Right cardiac atrium (tissue), 5 donors: ENCODE data around the gene TSPAN4. TPM values are rescaled to one million over a fixed set of nuclear protein-coding genes. Genes with fewer than 3 reads are reported as not detected.
A peak's percentile ranks its signal among the peaks of the same experiment; 100 is the strongest.

Experiments used
- ATAC-seq, 2 donors: fragments of 200-7000 bp; cut with Tn5 transposase; one replicate each; pipeline versions ENCODE4 v1.8.0 to v1.9.1; 2020; ENCODE audit warnings: moderate library complexity in 2 of 2, mild to moderate bottlenecking in 1 of 2
- DNase-seq, 3 donors: peaks; one replicate each; pipeline ENCODE4 v3.0.0-alpha.2; 2020
- H3K27ac ChIP-seq: one replicate; pipeline ENCODE4 v1.5.1; 2013; ENCODE audit warnings: mild to moderate bottlenecking, low read length, control low read depth, moderate library complexity
- H3K27me3 ChIP-seq: one replicate; pipeline ENCODE4 v1.6.1; 2013; ENCODE audit not compliant: control insufficient read depth, insufficient read depth
- H3K4me1 ChIP-seq: one replicate; pipeline ENCODE4 v1.6.1; 2013; ENCODE audit warnings: low read length; ENCODE audit not compliant: control insufficient read depth, insufficient read depth
- H3K4me3 ChIP-seq: one replicate; pipeline ENCODE4 v1.5.1; 2013; ENCODE audit warnings: low read length, control low read depth
- H3K9me3 ChIP-seq: one replicate; pipeline ENCODE4 v1.6.1; 2013; ENCODE audit warnings: low read length; ENCODE audit not compliant: control insufficient read depth
- WGBS: extraction: QIAGEN DNeasy Blood & Tissue Kit; methylation state at CpG from one replicate; pipeline ENCODE4 v1.1.7; 2013; 5-methylcytosine and 5-hydroxymethylcytosine counted together
- intact Hi-C, 4 donors: fragments of 100-400 bp; cut with DNase I; formaldehyde crosslinking; loops; one replicate each; pipeline versions ENCODE4 v1.11.0 to v1.14.0; 2022 to 2023
- long read RNA-seq, 4 donors: library from polyadenylated mRNA; unstranded; transcript quantifications; one replicate each; pipeline ENCODE4 v2.0.0, GENCODE V29; 2020 to 2021
- polyA plus RNA-seq: library from polyadenylated mRNA; stranded (reverse); fragments of 200-250 nt; gene quantifications from one replicate; pipeline ENCODE4 v1.2.3, GENCODE V29; 2013
- total RNA-seq, 4 donors: library from RNA; stranded (reverse); fragmentation: NEBNext Ultra II Directional; extraction: Animal tissue kit (Norgen Biotek cat#: 25700); gene quantifications; one replicate each; pipeline ENCODE4 v1.2.1, GENCODE V29; 2021
- donor health status: healthy with polysubstance abuse.
- donor health status: DM: no; HTN: yes; CAD: no.
- donor health status: DM: no; HTN: no; CAD: no.
- donor health status: DM: no; HTN: yes; CAD: no; lungs with severe emphysema.
- donor health status: DM: yes; HTN: yes; CAD: no.

The TSPAN4 gene, protein sequence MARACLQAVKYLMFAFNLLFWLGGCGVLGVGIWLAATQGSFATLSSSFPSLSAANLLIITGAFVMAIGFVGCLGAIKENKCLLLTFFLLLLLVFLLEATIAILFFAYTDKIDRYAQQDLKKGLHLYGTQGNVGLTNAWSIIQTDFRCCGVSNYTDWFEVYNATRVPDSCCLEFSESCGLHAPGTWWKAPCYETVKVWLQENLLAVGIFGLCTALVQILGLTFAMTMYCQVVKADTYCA
- total RNA-seq (10 to 100 TPM; 36.6 to 45.1 (median 40.4) TPM), polyA plus RNA-seq (41.3 TPM)
- long read RNA-seq, donor 1, transcript TSPAN4-205 (9 exons, 1,426 nt): minor isoform, 12 of 105 reads
- long read RNA-seq, donor 1, transcript TSPAN4-203 (9 exons, 1,423 nt): major isoform, 58 of 105 reads
- long read RNA-seq, donor 1, partial matches to known transcripts: 9 of 105 reads
- long read RNA-seq, donor 1, other reads (novel, unspliced or antisense): 20 of 105 reads
- long read RNA-seq, donor 2, transcript TSPAN4-205 (9 exons, 1,426 nt): minor isoform, 8 of 55 reads
- long read RNA-seq, donor 2, transcript TSPAN4-203 (9 exons, 1,423 nt): major isoform, 26 of 55 reads
- long read RNA-seq, donor 2, partial matches to known transcripts: 4 of 55 reads
- long read RNA-seq, donor 2, other reads (novel, unspliced or antisense): 13 of 55 reads
- long read RNA-seq, donor 3, transcript TSPAN4-206 (9 exons, 1,430 nt): minor isoform, 5 of 281 reads
- long read RNA-seq, donor 3, transcript TSPAN4-205 (9 exons, 1,426 nt): minor isoform, 26 of 281 reads
- long read RNA-seq, donor 3, transcript TSPAN4-203 (9 exons, 1,423 nt): major isoform, 134 of 281 reads
- long read RNA-seq, donor 3, transcript TSPAN4-207 (8 exons, 1,025 nt): minor isoform, 9 of 281 reads
- long read RNA-seq, donor 3, partial matches to known transcripts: 21 of 281 reads
- long read RNA-seq, donor 3, other reads (novel, unspliced or antisense): 78 of 281 reads
- long read RNA-seq, donor 4, transcript TSPAN4-203 (9 exons, 1,423 nt): major isoform, 11 of 36 reads
- long read RNA-seq, donor 4, partial matches to known transcripts: 5 of 36 reads
- long read RNA-seq, donor 4, other reads (novel, unspliced or antisense): 13 of 36 reads

DNA sequence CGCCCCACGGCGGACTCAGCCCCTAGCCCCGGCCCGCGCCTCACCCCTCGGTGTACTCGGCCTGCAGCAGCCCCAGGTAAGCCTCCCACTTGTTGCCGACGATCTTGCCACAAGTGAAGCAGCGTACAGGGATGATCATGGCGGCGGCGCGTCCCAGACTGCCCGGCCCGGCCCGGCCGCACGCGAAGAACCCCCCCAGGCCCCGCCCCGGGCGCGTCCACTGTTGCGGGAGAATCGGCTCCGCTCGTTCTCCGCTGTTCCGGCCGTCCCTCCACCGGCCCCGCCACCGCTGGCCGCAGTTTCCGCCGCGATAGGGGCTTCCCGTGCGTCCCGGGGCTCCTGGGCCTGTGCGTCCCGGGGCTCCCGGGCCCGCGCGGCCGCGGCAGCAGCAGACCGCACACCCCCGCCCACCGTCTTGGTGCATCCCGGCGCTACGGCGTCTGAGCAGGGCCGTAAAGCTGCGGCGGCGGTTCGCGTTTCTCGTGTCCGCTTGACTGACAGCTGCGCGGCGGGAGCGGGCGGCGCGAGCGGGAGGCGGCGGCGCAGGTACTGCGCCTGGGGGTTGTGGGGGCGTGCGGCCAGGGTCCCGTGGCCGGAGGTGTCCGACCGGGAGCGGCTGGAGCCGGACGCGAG, at the start of gene TSPAN4, which contains the start of gene POLR2L:
TSS of gene TSPAN4 (plus strand) at position 483 of the 633 bp plus-strand sequence. CDS start 7,453 bp downstream, outside the sequence.
TSS of gene POLR2L (minus strand) at position 160 of the 633 bp plus-strand sequence. CDS start at position 139, 21 bp downstream.
- ATAC-seq (peak; percentile 30 to 38), DNase-seq (peak; percentile 91 to 96 (median 96))
- intact Hi-C loops: no loop called here
- Histone ChIP-seq H3K4me3 (peak within 1 kb of the TSS; percentile 86), H3K27me3 (no peaks in the 10 kb centered on the region), H3K4me1 (peaks cover 12% of the 10 kb centered on the region), H3K27ac (peak within 1 kb of the TSS; percentile 95), H3K9me3 (no peaks in the 10 kb centered on the region)
- under 1% methylated on average over 87 of the region's 87 CpGs for WGBS

DNA sequence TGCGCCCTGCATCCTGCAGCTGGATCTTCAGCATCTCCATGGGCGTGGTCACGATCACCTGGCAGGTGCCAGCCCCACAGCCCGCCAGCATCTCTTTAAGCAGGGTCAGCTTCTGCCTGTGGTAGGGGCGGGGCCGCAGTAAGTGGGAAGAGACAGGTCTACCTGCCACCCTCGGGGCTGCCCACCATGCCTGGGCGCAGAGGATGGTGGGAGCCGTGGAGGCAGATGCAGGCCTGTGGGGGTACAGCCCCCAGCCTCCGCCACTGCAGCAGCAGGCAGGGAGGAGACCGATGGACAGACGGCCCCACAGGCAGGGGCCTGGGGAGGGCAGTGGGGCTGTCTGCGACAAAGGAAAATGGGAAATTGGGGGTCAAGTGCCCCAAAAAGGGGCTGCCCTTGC, 49.8 kb upstream of the TSPAN4 start:
- WGBS: 95% methylated on average over 13 of the region's 13 CpGs
- DNase-seq: no peak
- ATAC-seq: no peak
- Histone ChIP-seq H3K27me3 (no peaks in the 10 kb centered on the region), H3K9me3 (no peaks in the 10 kb centered on the region), H3K27ac (no peak overlapping the region), H3K4me3 (no peak overlapping the region), H3K4me1 (peaks cover 6% of the 10 kb centered on the region)
- intact Hi-C loops: no loop called here

DNA sequence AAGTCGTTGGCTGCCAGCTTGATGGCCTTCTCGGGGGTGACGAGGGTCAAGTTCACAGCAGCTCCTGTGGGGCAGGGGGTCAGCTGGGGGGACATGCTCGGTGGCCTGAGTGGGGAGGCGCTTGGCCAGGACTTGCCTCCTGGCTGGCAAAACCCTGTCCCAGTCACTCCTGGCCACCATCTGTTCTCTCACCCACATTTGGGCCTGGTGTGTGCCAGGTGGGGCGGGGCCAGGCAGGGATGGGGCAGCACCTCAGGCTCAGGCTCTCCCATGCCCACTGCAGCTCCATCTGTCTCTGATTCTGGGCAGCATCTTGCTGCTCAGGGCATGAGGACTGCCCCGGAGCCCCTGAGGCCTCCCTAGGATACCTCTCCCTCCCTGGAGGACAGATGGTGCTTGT, 49.1 kb upstream of the TSPAN4 start:
- no peak for DNase-seq
- no peak overlapping the region for H3K4me3 ChIP-seq
- H3K4me1 ChIP-seq: peaks cover 6% of the 10 kb centered on the region
- intact Hi-C loops: no loop called here
- no peaks in the 10 kb centered on the region for H3K9me3 ChIP-seq
- ATAC-seq: no peak
- 85% methylated on average over 7 of the region's 7 CpGs for WGBS
- no peaks in the 10 kb centered on the region for H3K27me3 ChIP-seq
- no peak overlapping the region for H3K27ac ChIP-seq

DNA sequence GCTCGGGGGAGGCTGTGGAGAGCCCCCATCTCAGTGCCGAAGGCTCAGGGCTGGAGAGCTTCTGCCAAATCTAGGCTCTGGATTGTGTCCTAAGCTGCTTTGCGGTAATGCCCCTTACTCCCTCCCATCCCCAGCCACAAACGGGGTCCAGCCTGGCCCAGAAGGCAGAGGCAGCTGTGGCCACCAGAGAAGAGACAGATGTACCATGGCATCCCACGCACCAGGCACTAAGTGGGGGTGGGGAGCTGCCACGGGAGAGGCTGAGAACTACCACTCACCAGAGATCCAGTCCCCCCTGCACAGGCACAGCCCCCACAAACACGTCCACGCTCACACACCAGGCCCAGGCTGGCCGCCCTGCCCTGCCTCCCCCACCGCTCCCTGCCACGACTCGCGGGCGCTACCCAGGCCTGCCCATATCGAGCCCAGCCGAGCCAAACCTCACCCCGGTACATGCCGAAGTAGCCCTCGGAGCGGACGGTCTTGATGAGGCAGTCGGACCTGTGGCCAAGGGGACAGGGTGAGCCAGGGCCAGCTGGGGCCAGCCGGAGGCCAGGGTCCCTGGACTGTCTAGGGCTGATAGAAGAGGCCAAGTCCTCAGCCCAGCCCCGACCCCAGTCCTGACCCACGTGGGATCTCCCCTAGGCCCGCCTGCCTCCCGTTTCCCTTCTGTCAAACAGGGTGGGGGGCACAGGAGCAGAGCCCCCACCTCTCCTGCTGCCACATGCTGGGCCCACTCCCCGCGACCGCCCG, 48.5 kb upstream of the TSPAN4 start:
- DNase-seq: no peak
- ATAC-seq: no peak
- H3K27me3 ChIP-seq: no peaks in the 10 kb centered on the region
- H3K4me3 ChIP-seq: no peak overlapping the region
- H3K9me3 ChIP-seq: no peaks in the 10 kb centered on the region
- no peak overlapping the region for H3K27ac ChIP-seq
- H3K4me1 ChIP-seq: peaks cover 6% of the 10 kb centered on the region
- WGBS: 89% methylated on average over 31 of the region's 31 CpGs
- intact Hi-C loops: no loop called here

DNA sequence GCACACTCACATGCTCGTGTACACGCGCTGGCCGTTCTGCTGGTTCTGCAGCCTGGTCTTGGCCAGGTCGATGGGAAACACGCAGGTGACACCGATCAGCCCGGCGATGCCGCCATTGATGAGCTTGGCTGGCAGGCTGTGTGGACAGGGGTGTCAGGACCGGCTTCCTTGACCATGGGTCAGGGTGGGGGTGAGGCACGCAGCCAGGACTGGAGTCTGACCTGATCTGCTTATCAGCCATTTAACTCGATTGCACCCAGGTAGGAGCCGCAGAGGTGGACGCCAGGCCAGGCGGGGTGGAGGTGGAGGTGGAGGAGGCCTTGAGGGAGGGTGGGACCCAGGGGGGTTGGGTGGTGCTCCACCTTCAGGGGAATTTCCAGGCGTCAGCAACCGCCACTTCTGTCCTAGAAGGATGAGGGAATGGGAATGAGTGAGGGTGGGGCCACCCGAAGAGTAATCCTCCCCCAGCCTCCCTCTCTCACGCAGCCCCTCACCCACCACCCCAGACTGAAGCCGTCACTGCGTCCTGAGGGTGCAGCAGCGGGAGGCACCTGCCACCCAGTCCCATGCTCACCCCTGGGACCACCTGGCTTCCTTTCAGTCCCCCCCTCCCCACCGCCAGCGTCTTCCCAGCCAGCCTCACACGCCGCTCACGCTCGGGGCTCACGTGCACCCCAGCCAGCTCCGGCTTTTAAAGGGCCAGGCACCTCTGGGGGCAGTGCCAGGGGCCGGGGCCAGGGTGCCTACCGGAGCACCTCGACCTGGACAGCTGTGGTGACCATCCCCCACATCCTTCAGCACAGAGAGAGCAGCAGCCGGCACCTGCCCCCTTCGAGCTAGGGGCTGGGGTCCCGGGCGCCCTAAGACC, 47.7 kb upstream of the TSPAN4 start:
- Histone ChIP-seq H3K27ac (no peak overlapping the region), H3K27me3 (no peaks in the 10 kb centered on the region), H3K4me3 (peak overlapping the region; percentile 46), H3K9me3 (no peaks in the 10 kb centered on the region), H3K4me1 (peaks cover 6% of the 10 kb centered on the region)
- ATAC-seq (no peak), DNase-seq (no peak)
- 68% methylated on average over 38 of the region's 38 CpGs for WGBS
- intact Hi-C loops: no loop called here

DNA sequence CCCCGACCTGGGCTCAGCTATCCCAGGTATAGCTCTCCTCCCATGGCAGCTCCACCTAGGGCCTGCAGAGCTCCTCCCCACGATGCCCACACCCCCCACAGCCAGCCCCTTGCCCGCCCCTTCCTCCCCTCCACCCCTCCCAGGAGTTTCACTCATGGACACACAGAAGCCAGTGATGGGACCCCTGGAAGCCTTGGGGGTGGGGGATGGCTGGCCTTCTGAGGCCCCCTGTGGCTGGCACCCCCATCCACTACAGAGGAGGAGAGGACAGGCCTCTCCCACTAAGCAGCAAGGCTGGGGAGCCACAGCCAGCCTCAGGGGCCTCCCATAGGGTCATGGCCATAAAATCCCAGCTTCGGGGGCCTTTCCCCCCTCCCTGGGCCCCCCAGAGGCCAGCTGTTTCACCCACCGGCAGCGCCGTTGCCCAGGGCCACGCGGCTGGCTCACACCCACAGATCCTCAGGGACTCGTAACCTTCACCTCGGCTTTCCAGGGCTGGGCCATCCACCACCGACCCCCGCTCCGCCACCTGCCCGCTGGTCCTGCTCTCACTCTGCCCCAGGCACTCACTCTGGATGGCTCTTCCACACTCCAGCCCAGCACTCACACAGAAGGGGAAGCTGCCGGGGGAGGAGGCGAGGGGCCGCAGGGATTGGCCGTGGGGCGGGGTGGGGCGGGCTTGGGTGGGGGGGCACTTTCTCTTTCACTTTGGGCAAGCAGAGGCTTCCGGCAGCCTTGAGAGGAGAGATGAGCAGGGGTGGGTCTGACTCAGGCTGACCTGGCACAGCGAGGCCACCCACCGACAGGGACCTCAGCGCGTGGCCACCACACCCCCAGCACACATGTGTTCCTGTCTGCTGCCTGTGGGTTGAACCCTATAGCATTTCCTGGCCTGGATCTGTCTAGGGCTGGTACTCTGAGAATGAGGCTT, 46.8 kb upstream of the TSPAN4 start:
- peak overlapping the region; percentile 33 for H3K27ac ChIP-seq
- DNase-seq (peak; percentile 76 to 91 (median 91)), ATAC-seq (peak; percentile 61 to 63)
- H3K4me1 ChIP-seq: peaks cover 6% of the 10 kb centered on the region
- intact Hi-C loops: no loop called here
- no peaks in the 10 kb centered on the region for H3K9me3 ChIP-seq
- no peaks in the 10 kb centered on the region for H3K27me3 ChIP-seq
- 7% methylated on average over 26 of the region's 26 CpGs for WGBS
- H3K4me3 ChIP-seq: peak overlapping the region; percentile 46

DNA sequence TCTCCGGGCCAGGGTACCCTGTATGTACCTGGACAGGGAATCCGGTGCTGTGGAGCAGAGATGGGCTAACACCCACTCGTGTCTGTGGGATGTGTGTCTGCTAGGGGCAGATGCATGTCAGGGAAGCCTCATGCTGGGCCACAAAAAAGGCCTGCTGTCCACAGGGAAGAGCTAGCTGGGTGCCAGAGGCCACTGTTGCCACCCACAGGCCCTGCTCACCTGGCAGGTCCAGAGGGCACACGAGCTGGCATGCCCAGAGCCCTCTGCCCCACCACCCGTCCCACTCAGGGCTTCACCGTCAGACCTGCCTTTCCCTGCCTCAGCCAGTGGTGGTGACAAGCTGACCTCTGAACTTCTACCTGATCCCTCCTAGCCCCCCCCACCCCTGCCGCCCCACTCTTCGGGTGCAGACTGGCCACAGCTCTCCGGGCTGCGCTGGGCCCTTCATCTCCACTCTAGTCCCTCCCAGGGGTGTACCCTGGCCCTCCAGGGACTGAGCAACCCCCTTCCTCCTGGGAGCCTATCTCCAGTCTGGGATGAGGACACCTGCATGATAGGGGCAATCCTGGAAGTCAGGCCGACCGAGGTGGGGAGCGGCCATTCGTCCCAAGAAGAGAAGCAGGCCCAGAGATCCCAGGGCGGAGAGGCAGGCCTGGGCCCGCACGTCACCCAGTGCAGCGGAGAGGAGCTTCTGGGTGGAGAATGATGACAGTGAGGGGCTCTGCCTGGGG, 45.9 kb upstream of the TSPAN4 start:
- 21% methylated on average over 18 of the region's 18 CpGs for WGBS
- Histone ChIP-seq H3K9me3 (no peaks in the 10 kb centered on the region), H3K27ac (peak overlapping the region; percentile 33), H3K27me3 (no peaks in the 10 kb centered on the region), H3K4me3 (peak overlapping the region; percentile 66), H3K4me1 (peaks cover 6% of the 10 kb centered on the region)
- ATAC-seq (peak in 1 of 2 donors; percentile 0), DNase-seq (peak in 1 of 3 donors; percentile 71)
- intact Hi-C loops: no loop called here

DNA sequence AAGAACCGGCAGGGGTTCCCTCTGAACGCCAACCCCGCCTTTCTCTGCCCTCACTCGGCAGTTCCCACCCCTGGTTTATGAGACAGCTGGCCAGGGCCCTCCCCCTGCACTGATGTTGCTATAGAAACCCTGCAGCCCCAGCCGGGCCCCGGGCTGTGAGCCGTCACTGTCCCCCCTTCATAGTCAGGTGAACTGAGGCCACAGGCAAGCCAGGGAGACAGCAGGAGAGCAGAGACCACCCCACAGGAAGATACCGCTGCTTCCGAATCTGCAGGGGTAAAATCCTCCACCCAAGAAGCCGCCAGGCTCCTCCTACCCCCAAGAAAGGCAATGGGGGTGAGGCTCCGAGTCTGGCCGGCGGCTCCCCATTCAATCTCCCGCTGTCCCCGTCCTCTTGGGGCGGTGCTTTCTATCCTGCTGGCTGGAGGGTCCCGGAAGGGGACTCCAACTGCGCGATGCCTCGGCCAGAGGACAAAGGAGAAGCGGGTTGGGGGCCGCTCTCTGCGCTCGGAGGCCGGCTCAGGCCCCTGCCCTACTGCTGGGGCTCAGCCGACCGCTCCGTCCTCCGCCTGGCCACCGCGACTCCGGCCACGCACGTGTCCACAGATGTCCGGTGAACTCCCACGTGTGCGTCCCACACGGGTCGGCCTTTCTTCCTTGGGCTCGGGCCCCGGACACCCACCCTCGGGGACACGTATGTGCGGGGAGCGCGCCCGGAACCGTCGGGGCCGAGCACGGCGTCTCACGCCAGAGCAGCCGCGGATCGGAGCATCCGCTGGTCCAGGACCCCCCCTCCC, 45.2 kb upstream of the TSPAN4 start:
- Histone ChIP-seq H3K27me3 (no peaks in the 10 kb centered on the region), H3K4me1 (peaks cover 6% of the 10 kb centered on the region), H3K9me3 (no peaks in the 10 kb centered on the region), H3K4me3 (peak overlapping the region; percentile 66), H3K27ac (peak overlapping the region; percentile 26)
- under 1% methylated on average over 57 of the region's 57 CpGs for WGBS
- peak; percentile 75 to 89 (median 87) for DNase-seq
- intact Hi-C loops: no loop called here
- ATAC-seq: peak; percentile 53 to 61
